SIG-M5 (cell line): ENCODE data around the gene PIP4K2C.
"Not testable (repeated sequence)": the region's sequence is repeated elsewhere in the genome, so short reads cannot be mapped to it uniquely, and the experiment has no call there.

ENCODE experiments used
- DNase-seq: peaks from one replicate; lab custom pipeline; 2025; lab: John Stamatoyannopoulos, UW

The PIP4K2C gene

DNA sequence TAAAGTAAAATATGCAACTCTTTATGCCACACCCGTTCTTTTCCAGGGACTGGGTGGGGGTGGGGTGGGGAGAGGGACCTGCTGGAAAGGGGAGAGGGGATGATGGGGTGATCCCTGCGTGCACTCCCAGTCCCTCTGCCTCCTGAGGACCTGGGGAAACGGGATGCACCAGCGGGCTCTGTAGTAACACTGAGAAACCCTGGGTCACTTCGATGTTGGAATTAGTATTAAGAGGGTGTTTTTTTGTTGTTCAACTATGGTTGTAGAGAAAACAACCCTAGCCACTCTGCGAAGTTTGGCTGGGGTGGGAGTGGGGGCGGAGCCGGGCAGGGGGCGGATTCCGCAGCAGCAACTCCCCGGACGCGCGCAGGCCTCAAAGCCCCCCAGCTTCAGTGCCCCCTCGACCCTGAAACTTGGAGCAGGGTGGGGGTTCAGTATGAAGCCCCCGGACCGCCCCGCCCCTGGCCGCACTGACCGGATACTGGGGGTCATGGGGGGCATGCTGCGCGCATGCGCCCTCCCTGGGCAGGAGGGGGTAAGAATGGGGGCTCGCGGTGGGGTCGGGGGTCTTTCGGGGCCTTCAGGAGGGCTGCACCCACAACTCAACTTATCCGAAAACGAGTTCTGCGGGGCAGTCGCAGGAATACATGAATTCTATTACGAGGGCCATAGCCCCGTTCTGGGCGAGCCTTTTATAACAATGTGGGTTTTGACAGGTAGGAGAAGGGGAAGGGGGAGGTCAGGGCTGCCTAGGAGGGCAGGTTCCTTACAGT is 19.0 kb downstream of the PIP4K2C start:
- no peak for DNase-seq

DNA sequence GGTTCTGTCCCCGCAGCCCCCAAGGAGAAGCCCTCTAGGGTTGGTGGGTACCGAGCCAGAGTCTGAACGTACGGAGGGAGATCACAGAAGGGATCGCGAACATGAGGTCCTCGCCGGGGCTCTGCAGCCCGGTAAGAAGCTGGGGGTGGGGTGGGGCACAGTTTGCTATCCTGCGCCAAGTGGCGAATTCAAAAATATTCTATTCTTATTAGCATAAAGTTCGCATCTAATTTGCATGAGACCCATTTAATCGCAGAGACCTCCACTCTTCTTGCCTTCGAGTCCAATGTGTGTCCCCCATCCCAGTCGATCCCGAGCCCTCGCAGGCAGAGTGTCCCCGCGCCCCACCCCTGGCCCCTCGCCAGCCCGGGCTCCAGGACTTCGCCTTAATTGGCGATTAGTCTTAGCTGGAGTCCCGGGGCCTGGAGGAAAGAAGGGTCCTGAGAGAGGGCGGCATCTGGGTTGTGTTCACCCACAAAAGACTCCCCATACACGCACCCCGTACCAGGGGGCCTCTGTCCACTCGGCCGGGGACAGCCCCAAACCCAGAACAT is 19.6 kb downstream of the PIP4K2C start:
- DNase-seq: no peak

DNA sequence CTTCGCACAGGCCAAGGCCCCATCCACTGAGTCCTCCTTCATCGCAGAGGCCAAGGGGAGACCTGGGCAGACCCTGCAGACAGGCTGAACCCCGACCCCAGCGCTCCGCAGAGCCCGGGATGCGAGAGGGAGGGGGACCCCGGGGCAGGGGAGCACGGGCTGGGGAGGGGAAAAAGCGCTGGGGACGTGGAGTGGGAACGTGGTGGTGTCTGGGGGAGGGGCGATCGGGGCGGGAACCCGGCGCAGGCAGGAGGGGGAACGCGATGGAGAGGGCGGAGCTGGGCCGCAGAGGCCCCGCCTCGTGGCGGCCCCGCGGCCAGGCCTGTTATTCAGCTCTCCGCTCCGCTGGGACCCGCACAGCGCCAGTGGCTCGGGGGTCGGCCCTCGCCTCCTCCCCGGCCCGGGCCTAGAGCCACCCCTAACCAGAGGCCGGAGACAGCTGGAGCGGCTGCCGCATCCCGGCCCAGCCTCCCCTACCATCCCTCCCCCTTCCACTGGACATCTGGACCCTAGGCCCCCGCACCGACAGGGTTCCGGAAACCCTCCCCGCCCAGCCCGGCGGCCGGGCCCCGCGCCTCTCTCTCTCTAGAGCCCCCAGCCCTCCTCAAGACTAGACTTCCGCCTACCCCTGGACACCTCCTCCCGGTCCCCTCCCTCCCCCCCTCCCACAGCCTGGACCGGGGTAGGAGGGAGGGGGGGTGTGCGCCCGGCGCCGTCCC is 20.3 kb downstream of the PIP4K2C start, which contains the start of gene ARHGEF25:
TSS of gene ARHGEF25 (plus strand) at position 328 of the 719 bp plus-strand sequence. CDS start 460 bp downstream, outside the sequence.
- no peak for DNase-seq

DNA sequence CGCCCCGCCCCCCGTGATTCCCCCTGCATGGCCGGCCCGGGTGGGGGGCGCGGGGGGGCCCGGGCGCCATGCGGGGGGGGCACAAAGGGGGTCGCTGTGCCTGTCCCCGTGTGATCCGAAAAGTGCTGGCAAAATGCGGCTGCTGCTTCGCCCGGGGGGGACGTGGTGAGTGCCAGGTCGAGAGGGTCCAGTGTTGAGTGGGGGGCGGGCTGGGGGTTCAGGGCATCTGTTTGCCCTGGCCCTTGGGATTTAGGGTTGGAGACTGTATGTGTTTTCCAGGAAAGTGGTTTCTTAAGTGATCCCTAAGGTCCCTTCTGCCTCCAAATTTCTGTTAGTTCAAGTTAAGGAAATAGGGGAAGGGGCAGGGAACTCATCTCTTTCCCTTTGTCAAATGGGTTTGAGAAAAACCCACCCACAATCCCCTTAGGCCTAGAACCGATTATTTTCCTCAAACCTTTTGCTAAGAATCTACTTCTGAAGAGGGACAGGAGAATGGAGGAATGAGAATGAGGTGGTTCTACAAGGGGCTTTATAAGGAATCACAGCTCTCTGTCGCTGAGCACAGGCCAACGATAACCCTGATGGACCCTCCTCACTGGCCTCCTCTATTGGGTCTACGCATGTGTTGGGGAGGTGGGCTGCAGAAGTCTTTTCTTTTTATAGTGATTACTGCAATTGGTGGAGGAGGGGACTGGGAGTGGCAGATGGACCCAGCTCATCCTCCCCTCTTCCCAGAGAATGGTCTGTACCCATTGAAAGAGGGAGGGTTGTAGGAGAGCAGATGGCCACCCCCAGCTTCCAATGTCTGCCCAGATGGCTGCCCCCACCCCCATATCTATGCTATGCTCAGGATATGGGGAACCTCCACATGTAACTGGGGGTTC is 21.1 kb downstream of the PIP4K2C start:
- no peak for DNase-seq

DNA sequence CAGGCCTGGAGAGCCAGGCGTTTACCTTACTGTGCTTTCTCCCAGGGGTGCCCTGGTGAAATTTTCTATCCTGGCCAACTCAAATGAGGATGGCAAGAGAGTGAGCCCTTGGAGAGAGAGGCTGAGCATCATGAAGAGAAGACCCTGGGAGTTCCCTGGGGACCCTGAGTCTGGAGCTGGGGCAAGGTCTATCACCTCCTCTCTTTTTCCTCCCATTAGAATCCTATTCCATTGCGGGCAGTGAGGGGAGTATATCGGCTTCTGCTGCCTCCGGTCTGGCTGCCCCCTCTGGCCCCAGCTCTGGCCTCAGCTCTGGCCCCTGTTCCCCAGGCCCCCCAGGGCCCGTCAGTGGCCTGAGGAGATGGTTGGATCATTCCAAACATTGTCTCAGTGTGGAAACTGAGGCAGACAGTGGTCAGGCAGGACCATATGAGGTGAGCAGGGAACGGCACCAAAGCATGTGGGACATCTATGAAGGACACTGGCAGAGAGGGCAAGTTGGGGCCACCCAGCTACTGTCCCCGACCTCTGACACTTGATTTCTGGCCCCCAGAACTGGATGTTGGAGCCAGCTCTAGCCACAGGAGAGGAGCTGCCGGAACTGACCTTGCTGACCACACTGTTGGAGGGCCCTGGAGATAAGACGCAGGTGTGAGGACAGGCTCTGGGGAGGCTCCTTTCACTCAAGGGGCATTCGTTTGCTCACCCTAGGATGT is 21.9 kb downstream of the PIP4K2C start:
- DNase-seq: no peak

DNA sequence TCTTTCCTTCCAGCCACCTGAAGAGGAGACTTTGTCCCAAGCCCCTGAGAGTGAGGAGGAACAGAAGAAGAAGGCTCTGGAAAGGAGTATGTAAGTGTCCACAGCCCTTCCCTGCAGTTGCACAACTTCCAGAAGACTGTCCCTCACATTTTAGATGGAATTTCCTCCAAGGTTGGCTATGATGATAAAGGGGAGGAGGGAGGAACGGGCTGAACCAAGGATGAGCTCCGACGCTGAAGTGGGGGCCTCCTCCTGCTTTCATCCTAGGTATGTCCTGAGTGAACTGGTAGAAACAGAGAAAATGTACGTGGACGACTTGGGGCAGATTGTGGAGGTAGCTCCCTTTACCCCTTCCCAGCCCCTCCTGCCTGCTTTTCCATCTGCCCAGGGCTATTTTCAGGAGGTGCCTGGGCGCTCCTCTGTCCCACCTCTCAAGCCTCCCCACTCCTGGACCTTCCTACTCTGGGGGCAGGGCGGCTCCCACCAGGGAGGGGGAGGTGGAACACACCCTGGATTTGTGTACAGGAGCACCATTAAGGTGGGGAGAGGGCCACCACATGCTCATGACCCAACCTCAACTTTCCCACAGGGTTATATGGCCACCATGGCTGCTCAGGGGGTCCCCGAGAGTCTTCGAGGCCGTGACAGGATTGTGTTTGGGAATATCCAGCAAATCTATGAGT is 22.6 kb downstream of the PIP4K2C start:
- no peak for DNase-seq

DNA sequence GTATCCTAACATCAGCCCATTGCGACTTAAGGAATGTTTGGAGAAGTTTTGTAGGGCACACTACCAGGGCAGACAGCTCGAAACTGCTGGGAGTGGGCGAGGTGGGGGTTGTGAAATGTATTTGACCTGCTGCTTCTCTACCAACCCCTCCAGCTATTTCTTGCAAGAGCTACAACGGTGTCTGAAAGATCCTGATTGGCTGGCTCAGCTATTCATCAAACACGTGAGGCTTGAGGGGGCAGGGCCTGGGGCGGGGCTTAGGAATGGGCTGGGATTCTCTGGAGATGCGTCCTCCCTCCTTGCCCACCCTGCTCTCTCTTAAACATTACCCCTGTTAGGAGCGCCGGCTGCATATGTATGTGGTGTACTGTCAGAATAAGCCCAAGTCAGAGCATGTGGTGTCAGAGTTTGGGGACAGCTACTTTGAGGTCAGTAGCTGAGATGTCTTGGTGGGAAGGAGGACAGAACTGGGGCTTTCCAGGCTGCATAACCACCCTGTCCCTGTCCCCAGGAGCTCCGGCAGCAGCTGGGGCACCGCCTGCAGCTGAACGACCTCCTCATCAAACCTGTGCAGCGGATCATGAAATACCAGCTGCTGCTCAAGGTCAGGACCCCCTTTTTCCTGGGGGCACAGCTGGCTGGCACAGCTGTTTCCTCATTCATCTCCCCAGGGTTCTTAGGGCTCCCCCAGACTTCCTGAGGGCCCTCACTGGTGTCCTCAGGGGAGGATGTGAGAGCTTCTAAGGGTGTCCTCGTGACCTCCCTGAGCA is 23.4 kb downstream of the PIP4K2C start:
- no peak for DNase-seq

DNA sequence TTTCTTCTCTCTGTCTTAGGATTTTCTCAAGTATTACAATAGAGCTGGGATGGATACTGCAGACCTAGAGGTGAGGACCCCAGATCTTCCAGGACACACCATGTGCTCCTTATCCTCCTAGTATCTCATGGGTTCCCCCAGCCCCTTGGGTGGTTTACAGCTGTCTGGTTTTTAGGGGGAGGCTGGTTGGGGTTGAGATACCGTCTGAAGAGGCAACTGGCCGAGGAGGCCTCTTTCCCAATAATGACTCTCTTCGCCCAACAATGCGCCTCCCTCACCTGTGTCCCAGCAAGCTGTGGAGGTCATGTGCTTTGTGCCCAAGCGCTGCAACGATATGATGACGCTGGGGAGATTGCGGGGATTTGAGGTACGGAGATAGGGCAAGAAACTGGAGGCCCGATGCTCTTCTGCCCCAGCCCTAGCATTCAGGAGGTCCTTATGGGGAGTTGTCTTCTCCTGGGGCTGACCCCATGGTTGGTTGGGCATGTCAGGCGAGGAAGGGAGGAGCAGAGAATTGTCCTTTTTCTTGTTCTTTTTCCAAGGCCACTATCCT is 24.0 kb downstream of the PIP4K2C start:
- no peak for DNase-seq

DNA sequence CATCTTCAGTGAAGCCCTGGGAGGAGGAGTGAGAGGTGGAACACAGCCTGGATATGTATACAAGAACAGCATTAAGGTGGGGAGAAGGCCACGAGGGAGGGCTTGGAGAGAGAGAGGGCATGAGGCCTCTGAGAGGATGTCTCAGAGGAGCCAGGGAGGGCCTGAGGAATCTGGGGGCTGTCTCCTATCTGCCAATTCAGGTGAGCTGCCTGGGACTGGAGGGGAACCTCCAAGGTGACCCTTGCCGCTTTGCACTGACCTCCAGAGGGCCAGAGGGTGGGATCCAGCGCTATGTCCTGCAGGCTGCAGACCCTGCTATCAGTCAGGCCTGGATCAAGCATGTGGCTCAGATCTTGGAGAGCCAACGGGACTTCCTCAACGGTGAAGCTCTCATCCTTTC is 24.6 kb downstream of the PIP4K2C start:
- no peak for DNase-seq

DNA sequence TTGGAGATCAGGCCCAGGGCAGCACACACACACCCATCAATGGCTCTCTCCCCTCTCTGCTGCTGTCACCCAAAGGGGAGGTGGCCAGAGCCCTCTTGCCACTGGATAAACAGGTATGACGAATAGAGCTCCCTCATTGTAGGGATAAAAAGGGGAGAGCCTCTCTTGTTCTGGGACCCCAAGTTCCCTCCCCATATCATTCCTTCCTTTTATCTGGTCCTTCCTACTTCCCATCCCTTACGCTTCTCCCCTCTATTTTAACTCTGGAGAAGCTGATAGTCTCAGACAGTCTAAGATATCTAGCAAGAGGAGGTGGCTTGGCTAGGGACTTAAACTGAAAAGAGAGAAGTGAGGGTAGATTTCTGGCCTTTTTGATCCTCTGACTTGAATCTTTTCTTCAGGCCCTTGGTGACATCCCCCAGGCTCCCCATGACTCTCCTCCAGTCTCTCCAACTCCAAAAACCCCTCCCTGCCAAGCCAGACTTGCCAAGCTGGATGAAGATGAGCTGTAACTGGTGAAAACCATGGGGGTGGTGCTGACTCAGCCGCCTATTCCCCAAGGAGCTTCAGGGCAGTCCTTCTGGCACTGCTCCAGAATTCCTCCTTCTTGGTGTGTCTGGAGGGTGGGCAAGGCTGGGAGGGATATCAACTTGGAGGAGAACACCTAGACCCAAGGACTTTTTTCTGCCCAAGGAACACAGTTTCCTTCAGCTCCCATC is 25.6 kb downstream of the PIP4K2C start:
- no peak for DNase-seq

DNA sequence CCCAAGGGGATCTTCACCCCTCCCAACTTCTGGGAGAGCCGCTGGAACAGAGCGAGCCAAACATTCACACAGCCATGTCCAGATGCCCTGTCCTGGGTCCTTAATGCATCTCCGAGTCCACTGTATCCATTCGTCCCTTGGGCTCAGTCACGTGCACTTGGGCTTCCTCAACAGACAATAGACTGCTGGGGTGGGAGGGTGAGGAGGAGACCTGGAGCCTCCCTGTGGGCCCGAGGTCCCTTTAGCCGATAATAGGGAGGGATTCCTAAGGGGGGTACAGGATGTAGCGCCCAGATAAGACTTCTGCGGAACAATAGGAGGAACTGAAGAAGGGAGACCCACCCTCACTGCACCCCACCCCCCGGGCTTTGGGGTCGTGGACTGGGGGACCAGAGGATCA is 26.9 kb downstream of the PIP4K2C start:
- DNase-seq: no peak

DNA sequence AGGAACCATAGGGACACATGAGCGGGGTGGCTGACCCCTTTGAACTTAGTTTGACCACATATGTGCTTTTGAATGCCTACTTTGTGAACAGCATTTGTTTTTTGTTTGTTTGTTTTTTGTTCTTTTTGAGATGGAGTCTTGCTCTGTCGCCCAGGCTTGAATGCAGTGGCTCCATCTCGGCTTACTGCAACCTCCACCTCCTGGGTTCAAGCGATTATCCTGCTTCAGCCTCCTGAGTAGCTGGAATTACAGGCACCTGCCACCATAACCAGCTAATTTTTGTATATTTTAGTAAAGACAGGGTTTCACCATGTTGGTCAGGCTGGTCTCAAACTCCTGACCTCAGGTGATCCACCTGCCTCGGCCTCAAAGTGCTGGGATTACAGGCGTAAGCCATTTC is 27.4 kb downstream of the PIP4K2C start:
- not testable (repeated sequence) for DNase-seq

DNA sequence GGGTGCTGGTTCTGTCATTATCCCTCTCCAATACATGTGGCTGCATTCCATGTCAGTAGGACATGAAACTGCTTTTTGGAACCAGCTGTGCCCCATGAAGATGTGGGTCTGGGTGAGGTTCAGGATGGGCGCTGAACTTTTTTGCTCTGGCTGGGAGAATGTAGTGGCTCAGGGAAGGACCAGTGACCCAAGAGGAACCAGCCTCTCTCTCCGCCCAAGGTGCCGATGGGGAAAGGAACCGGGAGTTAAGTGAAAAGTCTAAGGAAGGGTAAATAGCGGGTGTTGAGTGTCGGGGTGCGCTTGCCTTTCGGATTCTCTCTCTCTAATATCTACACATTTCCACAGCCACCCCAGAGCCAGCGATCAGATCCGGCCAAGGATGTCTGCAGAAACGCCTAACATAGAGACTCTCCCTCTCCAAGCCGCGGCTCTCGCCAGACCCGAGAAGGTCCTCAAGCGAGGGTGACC is 28.0 kb downstream of the PIP4K2C start:
- no peak for DNase-seq

DNA sequence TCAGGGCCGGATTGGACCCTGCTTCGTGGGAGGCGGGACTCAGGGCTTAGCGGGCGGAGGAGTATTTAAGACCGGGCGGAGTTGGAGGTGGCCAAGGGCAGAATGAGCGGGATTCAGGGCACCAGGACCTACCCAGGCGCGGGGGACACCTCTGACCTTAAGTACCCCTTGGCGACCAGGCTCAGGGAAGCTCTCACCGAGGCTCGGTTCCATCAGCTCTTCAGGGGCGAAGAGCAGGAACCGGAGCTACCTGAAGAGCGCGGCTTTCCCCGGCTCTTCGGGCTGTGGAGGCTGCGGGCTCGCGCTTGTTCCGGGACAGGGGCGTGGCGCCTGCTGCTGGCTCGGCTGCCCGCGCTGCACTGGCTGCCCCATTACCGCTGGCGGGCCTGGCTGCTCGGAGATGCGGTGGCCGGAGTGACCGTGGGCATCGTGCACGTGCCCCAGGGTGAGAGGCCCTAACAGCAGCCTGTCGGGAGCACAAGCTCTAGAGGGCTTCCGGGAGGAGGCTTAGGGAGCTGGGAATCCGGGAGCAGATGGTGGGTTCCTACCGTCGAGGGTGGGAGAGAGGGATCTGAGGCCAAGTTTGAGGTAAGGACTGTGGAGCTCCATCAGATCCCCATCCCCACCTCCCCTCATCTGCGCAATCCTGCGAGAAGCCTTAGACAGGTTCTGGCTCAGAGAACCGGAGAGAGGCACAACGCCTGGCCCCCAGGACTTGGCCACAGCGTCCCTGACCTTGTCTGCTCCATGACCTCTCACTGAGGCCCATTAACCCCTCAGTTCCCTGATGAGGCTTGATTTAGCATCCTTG is 28.6 kb downstream of the PIP4K2C start:
- no peak for DNase-seq

DNA sequence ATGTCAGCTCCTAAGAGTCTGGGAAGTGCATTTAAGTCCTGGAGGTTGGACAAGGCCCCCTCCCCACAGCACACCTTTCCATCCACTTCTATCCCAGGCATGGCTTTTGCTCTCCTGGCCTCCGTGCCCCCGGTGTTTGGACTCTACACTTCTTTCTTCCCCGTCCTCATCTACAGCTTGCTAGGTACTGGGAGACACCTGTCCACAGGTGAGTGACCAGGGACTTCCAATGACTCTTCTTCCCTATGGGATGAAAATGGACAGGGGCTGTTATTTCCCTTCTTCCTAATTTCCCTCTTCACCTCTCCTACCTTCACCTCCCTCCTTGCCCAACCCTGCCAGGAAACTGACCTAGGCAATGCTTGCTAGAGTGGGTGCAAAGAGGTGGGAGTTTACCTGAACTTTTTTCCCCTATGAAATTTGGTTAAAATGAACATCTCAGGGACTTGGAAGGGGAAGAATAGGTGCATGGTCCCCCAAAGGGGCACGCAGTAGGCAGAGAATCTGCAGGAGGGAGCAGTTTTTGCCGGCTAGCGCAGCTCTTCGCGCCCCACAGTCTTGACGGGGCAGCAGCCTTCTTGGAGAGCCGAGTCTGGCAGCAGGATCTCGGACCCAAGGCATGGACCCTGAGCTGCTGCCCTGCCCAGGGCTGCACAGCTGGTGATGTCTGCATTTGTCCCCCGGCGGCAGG is 29.4 kb downstream of the PIP4K2C start:
- DNase-seq: no peak

DNA sequence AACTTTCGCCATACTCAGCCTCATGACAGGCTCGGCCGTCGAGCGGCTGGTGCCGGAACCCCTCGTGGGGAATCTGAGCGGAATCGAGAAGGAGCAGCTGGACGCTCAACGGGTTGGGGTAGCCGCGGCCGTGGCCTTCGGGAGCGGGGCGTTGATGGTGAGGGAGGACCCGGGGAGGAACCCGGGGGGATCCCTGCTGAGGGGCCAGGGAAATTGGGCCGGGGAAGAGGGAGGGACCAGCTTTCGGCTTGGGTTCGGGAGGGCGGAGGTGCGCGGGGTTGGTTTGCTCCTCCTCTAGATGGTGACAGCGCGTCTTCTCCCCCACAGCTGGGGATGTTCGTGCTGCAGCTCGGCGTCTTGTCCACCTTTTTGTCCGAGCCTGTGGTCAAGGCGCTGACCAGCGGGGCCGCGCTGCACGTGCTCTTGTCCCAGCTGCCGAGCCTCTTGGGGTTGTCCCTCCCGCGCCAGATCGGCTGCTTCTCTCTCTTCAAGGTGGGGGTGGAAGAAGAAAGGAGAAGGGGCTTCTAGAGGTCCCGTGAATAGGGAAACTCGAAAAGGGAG is 30.0 kb downstream of the PIP4K2C start:
- DNase-seq: no peak
